ENCODE measurements around the gene ZNF296.
A peak's percentile ranks its signal among the peaks of the same experiment; 100 is the strongest.

ZNF296 gene

GRCh38 chr19:45079063-45079910, 3.0 kb upstream of the ZNF296 start, which contains the start of gene GEMIN7:
Gene GEMIN7, plus strand, starts transcription at chr19:45079260. Its CDS starts 10,855 bp downstream, at chr19:45090115.
- Histone ChIP-seq H3K4me1 (ENCODE audit: control insufficient read depth in 1 of 2, insufficient read depth in 2 of 2, low read length in 2 of 2) (peaks cover 16 to 39% of the 10 kb centered on the region in 2 donors), H3K27me3 (ENCODE audit: low read depth, low read length) (no peaks in the 10 kb centered on the region), H3K36me3 (ENCODE audit: control insufficient read depth in 1 of 2, insufficient read depth in 2 of 2, low read length in 2 of 2) (peaks cover 8 to 10% of the 10 kb centered on the region in 2 donors), H3K9me3 (ENCODE audit: control insufficient read depth in 1 of 2, low read length in 2 of 2) (no peaks in the 10 kb centered on the region), H3K4me3 (ENCODE audit: low read depth in 1 of 2, low read length in 2 of 2) (peak within 1 kb of the TSS; percentile 96 to 97), H3K27ac (ENCODE audit: low read length) (peak within 1 kb of the TSS; percentile 73)

GRCh38 chr19:45078390-45079062, 2.2 kb upstream of the ZNF296 start:
- Histone ChIP-seq H3K36me3 (ENCODE audit: control insufficient read depth in 1 of 2, insufficient read depth in 2 of 2, low read length in 2 of 2) (peaks cover 8 to 10% of the 10 kb centered on the region in 2 donors), H3K27me3 (ENCODE audit: low read depth, low read length) (no peaks in the 10 kb centered on the region), H3K4me1 (ENCODE audit: control insufficient read depth in 1 of 2, insufficient read depth in 2 of 2, low read length in 2 of 2) (peaks cover 16 to 39% of the 10 kb centered on the region in 2 donors), H3K9me3 (ENCODE audit: control insufficient read depth in 1 of 2, low read length in 2 of 2) (no peaks in the 10 kb centered on the region), H3K4me3 (ENCODE audit: low read depth in 1 of 2, low read length in 2 of 2) (peak overlapping the region; percentile 96 to 97), H3K27ac (ENCODE audit: low read length) (no peak overlapping the region)

- peaks cover 16 to 39% of the 10 kb centered on the region in 2 donors for H3K4me1 ChIP-seq (ENCODE audit: control insufficient read depth in 1 of 2, insufficient read depth in 2 of 2, low read length in 2 of 2)
- H3K27ac ChIP-seq (ENCODE audit: low read length), result peak overlapping the region; percentile 19
- H3K9me3 ChIP-seq (ENCODE audit: control insufficient read depth in 1 of 2, low read length in 2 of 2), result no peaks in the 10 kb centered on the region
- peaks cover 5 to 6% of the 10 kb centered on the region in 2 donors for H3K36me3 ChIP-seq (ENCODE audit: control insufficient read depth in 1 of 2, insufficient read depth in 2 of 2, low read length in 2 of 2)
- peak overlapping the region; percentile 33 to 68 for H3K4me3 ChIP-seq (ENCODE audit: low read depth in 1 of 2, low read length in 2 of 2)
- H3K27me3 ChIP-seq (ENCODE audit: low read depth, low read length), result no peaks in the 10 kb centered on the region
These were observed 813 bp upstream of the ZNF296 start for GRCh38 chr19:45076851-45077730.

- Histone ChIP-seq H3K27me3 (ENCODE audit: low read depth, low read length) (no peaks in the 10 kb centered on the region), H3K36me3 (ENCODE audit: control insufficient read depth in 1 of 2, insufficient read depth in 2 of 2, low read length in 2 of 2) (peaks cover under 1 to 18% of the 10 kb centered on the region in 2 donors), H3K4me1 (ENCODE audit: control insufficient read depth in 1 of 2, insufficient read depth in 2 of 2, low read length in 2 of 2) (peaks cover 16 to 34% of the 10 kb centered on the region in 2 donors), H3K9me3 (ENCODE audit: control insufficient read depth in 1 of 2, low read length in 2 of 2) (no peaks in the 10 kb centered on the region), H3K4me3 (ENCODE audit: low read depth in 1 of 2, low read length in 2 of 2) (peak overlapping the region; percentile 68 to 69), H3K27ac (ENCODE audit: low read length) (peak overlapping the region; percentile 23)
These were observed 813 bp downstream of the ZNF296 start for GRCh38 chr19:45075301-45076028.

- H3K9me3 ChIP-seq (ENCODE audit: control insufficient read depth in 1 of 2, low read length in 2 of 2), result no peaks in the 10 kb centered on the region
- peaks cover 7 to 24% of the 10 kb centered on the region in 2 donors for H3K36me3 ChIP-seq (ENCODE audit: control insufficient read depth in 1 of 2, insufficient read depth in 2 of 2, low read length in 2 of 2)
- H3K27me3 ChIP-seq (ENCODE audit: low read depth, low read length), result no peaks in the 10 kb centered on the region
- no peak overlapping the region for H3K27ac ChIP-seq (ENCODE audit: low read length)
- H3K4me3 ChIP-seq (ENCODE audit: low read depth in 1 of 2, low read length in 2 of 2), result no peak overlapping the region
- peaks cover 12 to 27% of the 10 kb centered on the region in 2 donors for H3K4me1 ChIP-seq (ENCODE audit: control insufficient read depth in 1 of 2, insufficient read depth in 2 of 2, low read length in 2 of 2)
These were observed 1.5 kb downstream of the ZNF296 start for GRCh38 chr19:45074744-45075300.

GRCh38 chr19:45071969-45072790, 4.1 kb downstream of the ZNF296 start:
- Histone ChIP-seq H3K4me1 (ENCODE audit: control insufficient read depth in 1 of 2, insufficient read depth in 2 of 2, low read length in 2 of 2) (peaks cover 5 to 17% of the 10 kb centered on the region in 2 donors), H3K4me3 (ENCODE audit: low read depth in 1 of 2, low read length in 2 of 2) (no peak overlapping the region), H3K9me3 (ENCODE audit: control insufficient read depth in 1 of 2, low read length in 2 of 2) (no peaks in the 10 kb centered on the region), H3K27ac (ENCODE audit: low read length) (no peak overlapping the region), H3K27me3 (ENCODE audit: low read depth, low read length) (no peaks in the 10 kb centered on the region), H3K36me3 (ENCODE audit: control insufficient read depth in 1 of 2, insufficient read depth in 2 of 2, low read length in 2 of 2) (peaks cover 18 to 49% of the 10 kb centered on the region in 2 donors)

- Histone ChIP-seq H3K36me3 (ENCODE audit: control insufficient read depth in 1 of 2, insufficient read depth in 2 of 2, low read length in 2 of 2) (peaks cover 23 to 56% of the 10 kb centered on the region in 2 donors), H3K27ac (ENCODE audit: low read length) (no peak overlapping the region), H3K9me3 (ENCODE audit: control insufficient read depth in 1 of 2, low read length in 2 of 2) (no peaks in the 10 kb centered on the region), H3K4me3 (ENCODE audit: low read depth in 1 of 2, low read length in 2 of 2) (no peak overlapping the region), H3K27me3 (ENCODE audit: low read depth, low read length) (no peaks in the 10 kb centered on the region), H3K4me1 (ENCODE audit: control insufficient read depth in 1 of 2, insufficient read depth in 2 of 2, low read length in 2 of 2) (peaks cover under 1 to 10% of the 10 kb centered on the region in 2 donors)
These were observed 4.7 kb downstream of the ZNF296 start for GRCh38 chr19:45071545-45071938.

- peaks cover 0 to 5% of the 10 kb centered on the region in 2 donors for H3K4me1 ChIP-seq (ENCODE audit: control insufficient read depth in 1 of 2, insufficient read depth in 2 of 2, low read length in 2 of 2)
- H3K9me3 ChIP-seq (ENCODE audit: control insufficient read depth in 1 of 2, low read length in 2 of 2), result no peaks in the 10 kb centered on the region
- H3K36me3 ChIP-seq (ENCODE audit: control insufficient read depth in 1 of 2, insufficient read depth in 2 of 2, low read length in 2 of 2), result peaks cover 24 to 56% of the 10 kb centered on the region in 2 donors
- H3K27me3 ChIP-seq (ENCODE audit: low read depth, low read length), result no peaks in the 10 kb centered on the region
- H3K27ac ChIP-seq (ENCODE audit: low read length), result no peak overlapping the region
- no peak overlapping the region for H3K4me3 ChIP-seq (ENCODE audit: low read depth in 1 of 2, low read length in 2 of 2)
These were observed 5.3 kb downstream of the ZNF296 start for GRCh38 chr19:45070861-45071544.

- Histone ChIP-seq H3K9me3 (ENCODE audit: control insufficient read depth in 1 of 2, low read length in 2 of 2) (no peaks in the 10 kb centered on the region), H3K4me1 (ENCODE audit: control insufficient read depth in 1 of 2, insufficient read depth in 2 of 2, low read length in 2 of 2) (no peaks in the 10 kb centered on the region), H3K36me3 (ENCODE audit: control insufficient read depth in 1 of 2, insufficient read depth in 2 of 2, low read length in 2 of 2) (peaks cover 30 to 63% of the 10 kb centered on the region in 2 donors), H3K4me3 (ENCODE audit: low read depth in 1 of 2, low read length in 2 of 2) (no peak overlapping the region), H3K27ac (ENCODE audit: low read length) (no peak overlapping the region), H3K27me3 (ENCODE audit: low read depth, low read length) (no peaks in the 10 kb centered on the region)
These were observed 6.1 kb downstream of the ZNF296 start for GRCh38 chr19:45070214-45070613.
